Sciatic nerve (tissue), 2 donors: ENCODE data around the gene TNIK. TPM values are rescaled to one million over a fixed set of nuclear protein-coding genes. Genes with fewer than 3 reads are reported as not detected.

Source experiments
- ATAC-seq: fragments of 200-7000 bp; cut with Tn5 transposase; one replicate; pipeline ENCODE4 v1.9.1; 2020; ENCODE audit warnings: mild to moderate bottlenecking, moderate library complexity
- DNase-seq: peaks from one replicate; pipeline ENCODE4 v3.0.0-alpha.2; 2020; ENCODE audit warnings: low spot score
- intact Hi-C: fragments of 100-400 bp; cut with DNase I; formaldehyde crosslinking; loops from one replicate; pipeline ENCODE4 v1.14.2; 2022
- total RNA-seq: library from RNA; stranded (reverse); fragmentation: NEBNext Ultra II Directional; extraction: Animal tissue kit (Norgen Biotek cat#: 25700); gene quantifications from one replicate; pipeline ENCODE4 v1.2.1, GENCODE V29; 2021
- donor health status: DM: no; HTN: no; CAD: no.
- donor health status: DM: no; HTN: no; CAD: no.

Gene TNIK
- total RNA-seq, 1 donor from 2014 or later: 9.5 TPM

DNA sequence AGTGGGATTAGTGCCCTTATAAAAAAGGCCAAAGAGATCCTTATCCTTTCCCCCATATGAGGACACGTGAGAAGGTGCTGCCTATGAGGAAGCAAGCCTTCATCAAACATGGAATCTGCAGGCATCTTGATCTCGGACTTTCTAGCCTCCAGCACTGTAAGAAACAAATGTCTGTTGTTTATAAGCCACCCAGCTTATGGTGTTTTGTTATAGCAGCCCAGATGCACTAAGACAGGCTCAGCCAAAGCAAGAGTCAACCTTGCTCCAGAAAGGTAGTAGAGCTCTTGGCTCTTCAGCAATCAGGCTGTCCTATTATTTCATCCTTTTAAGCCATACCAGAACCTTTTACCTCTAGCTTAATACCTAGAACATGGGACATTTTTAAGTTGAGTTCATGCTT, 12.3 kb upstream of the TNIK start:
- intact Hi-C loops: no loop called here
- ATAC-seq: no peak

GRCh38 chr3:171470714-171471227, 10.6 kb upstream of the TNIK start:
- ATAC-seq: no peak
- no peak for DNase-seq
- intact Hi-C loops: no loop called here

More for the DNA sequence above, 12.3 kb upstream of the TNIK start:
- DNase-seq: no peak

DNA sequence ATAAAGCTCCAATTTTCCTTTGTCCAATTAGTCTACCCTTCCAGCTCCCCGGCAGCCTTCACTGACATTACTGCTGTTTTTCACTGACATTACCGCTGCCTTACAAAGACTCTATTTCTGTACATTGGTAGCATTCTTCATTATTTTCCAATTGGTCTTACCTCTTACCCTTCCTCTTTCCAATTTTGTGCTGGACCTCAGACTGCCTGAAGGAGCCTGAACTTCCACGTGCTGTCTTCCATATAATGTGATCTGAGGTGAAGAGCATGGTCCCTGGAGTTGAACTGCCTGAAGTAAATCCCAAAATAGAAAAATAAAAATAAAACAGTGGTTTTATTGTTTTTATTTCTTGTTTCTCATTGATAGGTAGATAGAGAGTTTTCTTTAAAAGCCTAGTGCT, 9.2 kb upstream of the TNIK start:
- no peak for ATAC-seq

DNA sequence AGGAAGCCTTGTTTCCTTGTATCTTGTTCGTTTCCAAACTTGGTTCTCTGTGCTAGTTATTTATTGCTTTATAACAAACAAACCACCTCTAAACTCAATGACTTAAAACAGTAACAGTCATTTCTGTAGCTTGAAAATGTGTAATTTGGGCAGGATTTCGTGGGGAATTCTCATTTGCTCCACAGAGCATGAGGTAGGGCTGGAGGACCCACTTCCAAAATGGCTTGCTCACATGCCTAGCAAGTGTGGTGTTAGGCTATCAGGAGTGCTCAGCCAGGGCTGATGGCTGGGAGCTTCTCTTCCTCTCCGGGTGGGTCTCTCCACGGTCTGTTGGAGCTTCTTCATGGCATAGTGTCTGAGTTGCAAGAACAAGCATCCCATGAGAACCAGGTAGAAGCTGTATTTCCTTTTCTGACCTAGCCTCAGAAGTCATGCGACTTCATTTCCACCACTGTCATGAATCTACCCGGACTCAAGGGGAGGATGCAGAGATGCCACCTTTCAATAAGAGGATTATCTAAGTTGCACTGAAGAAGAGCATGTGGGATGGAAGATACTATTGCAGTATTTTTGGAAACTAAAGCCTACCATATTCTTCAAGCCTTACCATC, 8.2 kb upstream of the TNIK start:
- DNase-seq (no peak), ATAC-seq (no peak)
- intact Hi-C loops: no loop called here

More for the DNA sequence above, 9.2 kb upstream of the TNIK start:
- intact Hi-C loops: no loop called here
- DNase-seq: no peak

GRCh38 chr3:171465763-171466162, 5.6 kb upstream of the TNIK start:
- ATAC-seq (no peak), DNase-seq (no peak)
- intact Hi-C loops: no loop called here

DNA sequence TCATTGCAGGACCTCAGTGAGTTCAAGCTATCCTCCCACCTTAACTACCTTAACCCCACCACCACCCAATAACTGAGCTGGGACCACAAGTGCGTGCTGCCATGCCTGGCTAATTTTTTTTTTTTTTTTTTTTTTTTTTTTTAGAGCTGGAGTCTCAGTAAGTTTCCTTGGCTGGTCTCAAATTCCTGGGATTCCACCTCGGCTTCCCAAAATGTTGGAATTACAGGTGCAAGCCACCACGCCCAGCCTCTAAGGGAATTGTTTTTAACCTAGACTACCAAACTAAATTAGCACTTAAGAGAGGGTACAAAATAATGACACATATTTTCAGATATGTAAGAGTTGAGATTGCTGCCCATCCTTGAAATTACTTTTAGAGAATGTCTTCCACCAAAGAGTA, 4.3 kb upstream of the TNIK start:
- intact Hi-C loops: no loop called here
- ATAC-seq: no peak
- no peak for DNase-seq

- DNase-seq (no peak), ATAC-seq (no peak)
- intact Hi-C loops: no loop called here
Observed at GRCh38 chr3:171462224-171462623, 2.0 kb upstream of the TNIK start.

DNA sequence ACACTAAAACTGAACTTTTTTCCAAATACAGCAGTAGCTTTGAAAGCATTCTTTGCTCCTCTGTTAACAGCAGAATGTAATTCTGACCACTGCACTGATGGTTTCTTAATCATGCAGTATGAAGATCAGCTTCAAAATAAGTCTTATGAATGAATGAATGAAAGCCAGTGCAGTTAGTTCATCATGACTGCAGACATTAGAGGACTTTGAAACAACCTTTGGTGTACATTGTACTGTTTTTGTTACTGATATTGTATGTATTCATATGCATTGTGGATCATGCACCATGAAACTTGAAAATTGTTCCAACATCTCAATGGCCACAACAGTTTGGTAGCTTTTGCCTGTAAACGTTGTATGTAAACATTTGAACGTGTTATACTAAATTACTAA, 1.3 kb upstream of the TNIK start:
- DNase-seq (no peak), ATAC-seq (no peak)
- intact Hi-C loops: no loop called here

DNA sequence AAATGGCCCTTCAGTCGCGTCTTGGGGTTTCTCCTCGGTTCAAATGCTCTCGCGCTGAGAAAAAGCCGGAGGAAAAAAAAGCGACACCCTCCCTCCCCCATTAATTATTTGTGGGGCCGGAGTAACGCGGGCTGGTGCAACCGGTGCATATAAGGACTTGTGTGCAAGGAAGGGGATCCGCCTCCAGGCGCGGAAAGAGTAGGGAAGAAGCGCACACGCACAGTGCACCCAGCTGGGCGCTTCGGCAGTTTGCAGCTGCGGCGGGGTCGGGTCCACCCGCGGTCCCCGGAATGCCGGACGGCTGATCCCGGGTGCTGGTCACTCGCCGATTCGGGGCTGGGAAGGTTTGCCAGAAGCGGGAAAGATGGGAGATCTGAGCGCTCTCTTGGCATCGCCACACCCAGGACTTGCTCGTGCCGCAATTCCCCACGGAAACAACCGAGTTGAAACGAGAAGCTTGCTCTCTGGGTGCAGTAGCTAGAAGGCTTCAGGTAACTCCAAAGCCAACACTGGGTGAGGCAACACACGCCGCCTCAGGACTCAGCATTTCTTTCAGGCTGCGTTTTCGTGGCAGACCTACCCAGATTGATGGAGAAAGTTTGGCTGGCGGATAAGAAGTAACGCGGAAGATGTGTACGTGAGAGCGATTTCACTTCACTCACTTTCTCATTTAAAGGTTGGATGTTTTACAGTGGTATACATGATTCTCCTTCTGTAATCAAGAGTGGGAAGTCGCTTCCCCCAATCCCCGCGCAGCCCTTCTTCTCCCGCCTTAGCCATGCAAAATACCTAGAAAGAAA, 720 bp upstream of the TNIK start:
- DNase-seq: peak; percentile 72
- intact Hi-C loops: no loop called here
- ATAC-seq: peak; percentile 80

GRCh38 chr3:171459137-171459941, 866 bp downstream of the TNIK start:
- DNase-seq (peak; percentile 61), ATAC-seq (peak; percentile 27)
- intact Hi-C loops: no loop called here

DNA sequence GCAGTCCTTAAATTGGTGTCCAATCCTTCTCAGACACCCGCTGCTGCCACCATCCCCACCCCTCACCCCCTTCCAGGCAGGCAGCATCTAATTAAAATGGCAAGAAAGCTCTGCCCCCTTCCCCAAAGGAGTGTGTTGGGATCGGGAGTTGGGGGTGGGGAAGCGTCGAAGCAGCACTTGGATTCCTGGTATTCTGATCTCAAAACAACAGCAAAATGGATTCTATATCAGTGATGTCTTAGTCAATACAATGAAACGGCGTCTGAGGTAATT, 1.4 kb downstream of the TNIK start:
- DNase-seq (no peak), ATAC-seq (no peak)
- intact Hi-C loops: no loop called here

- no peak for ATAC-seq
- intact Hi-C loops: no loop called here
Observed at GRCh38 chr3:171458071-171458863, 1.9 kb downstream of the TNIK start.

DNA sequence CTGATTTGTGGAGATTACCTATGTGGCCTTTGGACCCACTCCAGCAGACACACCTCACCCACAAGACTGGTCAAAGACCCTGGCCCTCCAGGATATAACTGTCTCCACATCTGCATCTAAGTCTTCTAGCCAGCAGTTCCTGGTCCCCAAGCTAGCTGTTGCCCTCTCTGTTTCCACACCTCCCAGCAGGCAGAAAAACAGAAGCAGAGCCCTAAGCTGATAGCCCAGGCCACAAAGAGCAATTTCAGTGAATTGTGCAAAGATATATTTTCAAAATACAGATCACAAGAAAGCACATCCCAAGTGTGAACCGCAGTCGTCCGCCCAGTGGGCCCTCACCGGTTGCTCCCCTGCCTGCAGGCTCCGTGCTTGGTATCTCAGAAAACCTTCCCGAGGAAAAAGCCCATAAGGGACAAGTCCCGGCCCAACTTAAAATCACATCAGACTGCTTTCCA, 2.6 kb downstream of the TNIK start:
- intact Hi-C loops: no loop called here
- no peak for ATAC-seq
- DNase-seq: no peak

More at GRCh38 chr3:171458071-171458863, 1.9 kb downstream of the TNIK start:
- no peak for DNase-seq

GRCh38 chr3:171456765-171457606, 3.2 kb downstream of the TNIK start:
- intact Hi-C loops: no loop called here
- DNase-seq (no peak), ATAC-seq (no peak)

DNA sequence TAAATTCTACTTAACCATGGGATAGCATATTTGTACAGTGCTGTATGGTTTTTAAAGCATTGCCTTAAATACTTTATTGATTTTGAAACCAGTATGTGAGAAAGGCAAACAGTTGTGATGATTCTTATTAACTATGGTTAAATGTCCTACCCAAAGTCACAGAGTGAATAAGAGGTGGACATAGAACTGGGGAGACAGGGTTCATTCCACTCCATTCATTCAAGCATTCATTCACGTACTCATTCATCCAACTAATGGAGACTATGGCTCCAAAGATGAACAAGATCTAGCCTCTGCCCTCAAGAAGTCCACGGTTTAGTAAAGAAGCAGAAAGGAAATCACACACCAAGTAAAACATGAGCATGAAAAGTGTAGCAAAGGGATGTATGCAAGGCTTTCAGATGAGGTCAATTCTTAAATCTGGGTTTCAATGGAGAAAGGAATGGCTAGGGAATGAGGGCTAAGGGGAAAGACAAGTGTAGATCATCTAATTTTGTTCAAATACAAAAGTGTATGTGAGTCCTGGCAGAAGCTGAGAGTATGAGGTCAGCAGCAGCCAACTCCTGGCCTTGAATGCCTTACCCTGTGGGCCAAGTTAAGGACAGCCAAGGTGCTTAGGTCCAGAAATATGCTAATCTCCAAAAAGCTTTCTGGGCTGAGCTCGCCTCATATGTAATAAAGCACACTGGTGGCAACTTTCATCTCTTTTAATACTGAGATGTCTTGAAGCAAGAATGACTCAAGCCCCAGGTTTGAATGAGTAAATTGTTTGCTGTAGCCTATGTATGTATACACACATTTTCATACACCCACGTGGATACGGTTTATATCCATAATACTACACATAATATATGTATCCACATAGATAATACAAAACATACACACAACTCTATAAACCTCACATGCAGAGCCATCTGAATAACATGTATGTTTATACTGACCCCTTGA, 4.3 kb downstream of the TNIK start:
- intact Hi-C loops: no loop called here
- DNase-seq (no peak), ATAC-seq (no peak)

DNA sequence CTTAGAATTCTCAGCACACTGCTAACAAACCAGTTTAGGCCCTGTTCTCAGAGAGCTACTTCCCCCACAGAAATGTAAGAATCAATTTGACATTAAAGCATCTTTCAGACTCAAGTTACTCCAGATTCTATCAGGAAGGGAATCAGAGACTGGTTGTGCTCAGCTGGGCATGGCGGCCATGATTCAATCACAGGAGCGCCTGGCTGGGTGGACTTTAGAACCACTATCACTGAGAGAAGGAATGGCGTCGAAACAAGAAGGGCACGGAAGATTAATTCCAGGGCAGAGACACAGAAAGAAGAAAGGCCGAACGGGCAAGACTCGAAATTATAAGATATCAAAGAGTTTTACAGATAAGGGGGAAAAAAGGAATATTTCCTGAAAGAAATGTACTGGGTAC, 6.2 kb downstream of the TNIK start:
- DNase-seq (no peak), ATAC-seq (no peak)
- intact Hi-C loops: no loop called here

DNA sequence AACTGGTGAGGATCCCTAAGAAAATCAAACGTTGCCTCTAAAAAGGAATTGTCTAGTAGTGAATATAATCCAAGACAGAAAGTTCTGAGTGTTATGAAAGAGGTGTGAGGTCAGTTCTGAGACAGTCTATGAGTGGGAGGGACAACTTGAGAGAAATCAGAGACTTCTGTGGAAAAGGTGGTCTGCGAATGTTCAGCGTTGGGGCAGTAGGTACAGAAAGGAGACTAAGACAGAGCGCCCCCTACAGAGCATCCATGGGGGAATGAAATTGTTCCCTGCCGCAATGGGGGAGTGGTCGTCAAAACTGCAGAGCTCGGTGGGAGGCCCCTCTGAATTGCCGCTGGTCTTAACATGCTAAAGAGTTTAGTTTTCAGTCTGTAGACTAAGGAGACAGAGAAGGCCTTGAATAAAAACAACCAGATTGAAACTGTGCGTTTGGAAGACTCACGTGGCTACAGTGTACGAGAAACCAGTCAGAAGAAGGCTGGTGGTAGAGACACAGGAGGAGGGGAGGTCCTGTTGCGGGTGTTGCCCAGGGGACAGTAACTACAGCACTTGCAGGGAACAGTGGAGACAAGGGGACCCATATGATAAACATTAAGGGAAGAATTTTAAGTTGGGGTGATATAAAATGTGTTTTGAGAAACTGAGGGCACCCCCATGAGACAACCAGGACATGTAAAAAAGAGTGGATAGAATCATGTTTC, 6.9 kb downstream of the TNIK start:
- no peak for DNase-seq
- intact Hi-C loops: no loop called here
- peak; percentile 58 for ATAC-seq
